Activated CD8-positive, alpha-beta T cell treated with anti-CD3 and anti-CD28 coated beads for 36 hours (primary cell): Measurements from ENCODE around the gene FAF1. TPM values are rescaled to one million over a fixed set of nuclear protein-coding genes. Genes with fewer than 3 reads are reported as not detected.

Source experiments
- ATAC-seq: fragments of 200-7000 bp; cut with Tn5 transposase; one replicate; pipeline ENCODE4 v1.10.0; 2021; ENCODE audit warnings: mild to moderate bottlenecking, moderate library complexity
- CTCF ChIA-PET: fragments of 350-600 bp; sonication (Branson Sonifier 250); formaldehyde crosslinking; loops from one replicate; lab custom pipeline; 2021; ENCODE audit warnings: antibody characterized with exemption; lab: Charles Lee
- POLR2A ChIA-PET: fragments of 350-600 bp; sonication (Branson Sonifier 250); formaldehyde crosslinking; loops from one replicate; lab custom pipeline; 2021; ENCODE audit warnings: antibody characterized with exemption; lab: Charles Lee
- DNase-seq: peaks from one replicate; pipeline ENCODE4 v3.0.0-alpha.2; 2020
- H3K27ac Mint-ChIP-seq: one replicate; pipeline ENCODE4 v1.8.0; 2021; ENCODE audit warnings: mild to moderate bottlenecking, mixed read lengths
- H3K27me3 Mint-ChIP-seq: one replicate; pipeline ENCODE4 v1.8.0; 2021; ENCODE audit warnings: mixed read lengths
- H3K36me3 Mint-ChIP-seq: one replicate; pipeline ENCODE4 v1.8.0; 2021; ENCODE audit warnings: low read depth, mixed read lengths
- H3K4me1 Mint-ChIP-seq: one replicate; pipeline ENCODE4 v1.8.0; 2021; ENCODE audit warnings: low read depth, mixed read lengths
- H3K4me3 Mint-ChIP-seq: one replicate; pipeline ENCODE4 v1.8.0; 2021; ENCODE audit warnings: mild to moderate bottlenecking, moderate library complexity, mixed read lengths
- H3K9me3 Mint-ChIP-seq: one replicate; pipeline ENCODE4 v1.8.0; 2021; ENCODE audit warnings: mixed read lengths
- CTCF ChIP-seq: fragments of 200-600 bp; IDR thresholded peaks from one replicate; pipeline ENCODE4 v1.8.0; 2022; ENCODE audit warnings: antibody characterized with exemption, mild to moderate bottlenecking
- intact Hi-C: fragments of 100-400 bp; cut with micrococcal nuclease; formaldehyde crosslinking; loops from one replicate; pipeline ENCODE4 v1.10.0; 2022
- total RNA-seq, 2 experiments: library from RNA; stranded (reverse); gene quantifications; one replicate each; pipeline ENCODE4 v1.2.3, GENCODE V29; 2021

The FAF1 gene
- total RNA-seq, 2 experiments from 2014 or later: 82.2 to 87.0 TPM

DNA sequence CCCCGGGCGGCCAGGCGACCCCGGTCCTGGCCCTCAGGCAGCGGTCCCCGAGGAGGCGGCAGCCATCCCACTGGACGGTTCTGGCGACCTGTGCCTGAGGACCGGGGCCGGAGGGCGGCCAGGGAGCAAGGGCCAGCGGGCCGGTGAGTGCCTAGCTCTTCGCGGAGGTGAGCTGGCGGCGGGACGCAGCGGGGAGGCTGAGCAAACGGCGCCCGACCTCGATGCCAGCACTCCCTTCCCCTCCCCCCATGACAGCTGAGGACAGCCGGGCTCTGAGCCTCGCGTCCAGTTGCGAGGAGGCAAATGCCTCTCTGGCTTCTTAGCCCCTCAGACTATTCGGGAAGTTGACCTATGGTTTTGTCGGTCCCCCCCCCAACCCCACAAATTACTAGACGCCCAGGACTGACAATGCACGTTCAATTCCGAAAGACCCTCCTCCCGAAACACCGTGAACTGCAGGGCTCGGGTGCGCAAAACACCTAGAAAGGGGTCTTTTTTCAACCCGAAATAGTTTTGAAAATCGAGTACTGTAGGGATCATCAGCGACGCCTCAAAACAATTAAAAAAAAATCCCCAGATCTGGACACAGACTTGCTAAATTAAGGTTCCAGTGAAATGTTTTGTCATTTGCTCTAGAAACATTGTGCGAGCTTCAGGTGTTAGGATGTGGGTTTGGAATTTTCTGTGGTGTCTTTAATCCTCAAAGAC is 18.2 kb upstream of the FAF1 start:
- H3K9me3 Mint-ChIP-seq: no peaks in the 10 kb centered on the region
- peaks cover 5% of the 10 kb centered on the region for H3K36me3 Mint-ChIP-seq
- ChIA-PET POLR2A (interaction anchor here (0.8 to 3.9 kb wide), 5 partner anchors 8 to 195 kb away, joined by 3 to 35 read pairs (median 3); partner anchors contain the start of genes CDKN2C and FAF1), CTCF (interaction anchor here (1.0 to 2.5 kb wide), 5 partner anchors 9 to 211 kb away, joined by 3 to 11 read pairs (median 5); no protein-coding TSS in a partner anchor)
- peak; percentile 61 for ATAC-seq
- peak; percentile 53 for DNase-seq
- H3K4me3 Mint-ChIP-seq: peak overlapping the region; percentile 78
- H3K4me1 Mint-ChIP-seq: peaks cover 21% of the 10 kb centered on the region
- H3K27ac Mint-ChIP-seq: peak overlapping the region; percentile 63
- no peak for TF ChIP-seq CTCF
- intact Hi-C loops: no loop called here
- peaks cover 19% of the 10 kb centered on the region for H3K27me3 Mint-ChIP-seq

GRCh38 chr1:50977575-50978143 is 17.6 kb upstream of the FAF1 start:
- H3K27me3 Mint-ChIP-seq: peaks cover 19% of the 10 kb centered on the region

DNA sequence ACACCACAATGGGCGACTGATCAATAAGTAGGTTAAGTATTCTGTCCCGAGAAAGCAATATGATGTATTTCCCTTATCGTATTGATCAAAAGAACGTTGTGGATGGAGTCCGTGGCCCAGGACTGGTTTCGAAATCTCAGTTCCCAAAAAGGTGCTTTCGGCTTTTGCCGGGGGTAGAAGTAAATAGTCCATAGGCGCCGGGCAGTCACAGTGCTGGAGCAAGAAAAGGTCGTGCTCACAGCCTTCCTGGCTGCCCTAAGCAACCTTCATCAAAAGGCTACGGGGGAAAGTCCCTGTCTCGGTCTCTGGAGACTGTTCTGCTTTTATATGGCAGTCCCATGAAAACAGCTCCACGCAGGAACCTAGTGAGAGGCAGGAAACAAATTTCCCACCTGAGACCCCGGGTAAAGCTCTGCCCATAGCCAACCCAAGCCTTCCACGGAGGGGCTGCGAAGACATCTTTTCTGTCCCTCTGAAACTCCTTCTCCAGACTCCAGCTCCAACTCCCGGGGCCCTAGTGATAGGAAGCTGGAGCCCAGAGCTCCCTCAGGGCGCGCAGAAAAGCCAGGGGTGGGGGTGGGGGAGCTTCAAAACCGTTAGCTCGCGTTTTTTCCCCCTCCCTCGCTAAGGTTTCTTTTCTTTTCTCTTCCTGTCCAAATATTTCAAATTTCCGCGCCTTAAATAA is 17.0 kb upstream of the FAF1 start:
- H3K4me3 Mint-ChIP-seq: peak overlapping the region; percentile 76
- intact Hi-C loops: no loop called here
- ChIA-PET POLR2A (interaction anchor here (0.7 to 3.9 kb wide), 4 partner anchors 9 to 47 kb away, joined by 3 to 35 read pairs (median 15); partner anchors contain the start of gene FAF1), CTCF (interaction anchor here (0.8 to 2.5 kb wide), 6 partner anchors 9 to 214 kb away, joined by 3 to 11 read pairs (median 4); partner anchors contain the start of gene FAF1)
- ATAC-seq (peak; percentile 52), DNase-seq (peak; percentile 39)
- peak overlapping the region; percentile 69 for H3K27ac Mint-ChIP-seq
- peaks cover 7% of the 10 kb centered on the region for H3K36me3 Mint-ChIP-seq
- TF ChIP-seq CTCF: no peak
- no peaks in the 10 kb centered on the region for H3K9me3 Mint-ChIP-seq
- peaks cover 22% of the 10 kb centered on the region for H3K4me1 Mint-ChIP-seq
- H3K27me3 Mint-ChIP-seq: peaks cover 19% of the 10 kb centered on the region

More at GRCh38 chr1:50977575-50978143, 17.6 kb upstream of the FAF1 start:
- H3K9me3 Mint-ChIP-seq: no peaks in the 10 kb centered on the region
- CTCF ChIA-PET: interaction anchor here (1.0 to 2.5 kb wide), 5 partner anchors 10 to 211 kb away, joined by 3 to 11 read pairs (median 5); partner anchors contain the start of gene FAF1
- ATAC-seq (peak; percentile 61), DNase-seq (peak; percentile 23)
- no peak for TF ChIP-seq CTCF
- H3K27ac Mint-ChIP-seq: peak overlapping the region; percentile 69
- H3K36me3 Mint-ChIP-seq: peaks cover 7% of the 10 kb centered on the region
- POLR2A ChIA-PET: interaction anchor here (0.7 to 3.9 kb wide), 5 partner anchors 9 to 194 kb away, joined by 3 to 35 read pairs (median 3); partner anchors contain the start of gene FAF1
- intact Hi-C loops: no loop called here
- peak overlapping the region; percentile 76 for H3K4me3 Mint-ChIP-seq
- peaks cover 21% of the 10 kb centered on the region for H3K4me1 Mint-ChIP-seq

DNA sequence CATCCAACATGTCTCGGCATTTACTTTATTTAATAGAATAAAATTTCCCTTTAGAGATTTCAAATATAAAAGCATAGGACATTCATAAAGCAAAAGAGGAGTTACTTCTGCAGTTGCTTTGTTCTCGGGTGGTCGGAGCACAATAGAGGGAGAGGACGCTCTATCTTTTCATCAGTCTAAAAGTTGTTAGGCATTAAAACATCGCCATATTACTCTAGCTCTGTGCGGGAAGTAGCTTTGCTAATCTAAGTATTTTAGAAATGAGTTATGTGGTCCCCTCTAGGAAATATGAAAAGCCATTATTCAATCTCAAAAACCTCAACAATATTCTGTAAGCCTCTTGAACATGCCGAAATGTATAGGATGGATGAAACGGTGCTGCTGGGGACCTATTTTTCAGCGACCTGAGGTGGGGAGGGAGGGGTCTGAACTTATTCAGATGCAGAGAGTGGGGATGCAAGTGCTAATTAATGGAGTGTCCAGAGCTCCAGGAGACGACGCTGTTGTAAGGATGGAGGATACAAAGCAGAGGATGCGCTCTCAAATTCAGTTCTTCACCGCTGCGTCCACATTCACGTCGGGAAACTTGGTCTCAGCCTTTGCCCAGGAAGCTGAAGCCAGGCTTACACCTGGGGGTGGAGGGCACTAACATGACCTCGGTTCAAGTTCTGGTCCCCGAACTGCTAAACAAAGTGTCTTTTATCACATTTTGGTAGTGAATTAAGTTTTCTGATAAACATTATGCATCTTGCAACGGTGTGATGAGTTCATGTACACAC is 16.2 kb upstream of the FAF1 start:
- DNase-seq (no peak), ATAC-seq (no peak)
- ChIA-PET CTCF (interaction anchor here (0.8 to 2.5 kb wide), 4 partner anchors 15 to 215 kb away, joined by 3 to 11 read pairs (median 5); partner anchors contain the start of gene FAF1), POLR2A (interaction anchor here (3.2 to 3.9 kb wide), 2 partner anchors 8 to 16 kb away, joined by 27 to 35 read pairs; partner anchors contain the start of gene FAF1)
- intact Hi-C loops: no loop called here
- Mint-ChIP-seq H3K9me3 (no peaks in the 10 kb centered on the region), H3K27ac (peak overlapping the region; percentile 69), H3K4me3 (peak overlapping the region; percentile 76), H3K27me3 (peaks cover 19% of the 10 kb centered on the region), H3K36me3 (peaks cover 7% of the 10 kb centered on the region), H3K4me1 (peaks cover 26% of the 10 kb centered on the region)
- no peak for TF ChIP-seq CTCF
